Central memory CD8-positive, alpha-beta T cell (primary cell): ENCODE measurements around the gene RPL37A.

Experiments
- ATAC-seq: fragments of 150-1000 bp; cut with Tn5 transposase; replicated peaks from 2 replicates; pipeline ENCODE4 v1.10.0; 2022; ENCODE audit warnings: mild to moderate bottlenecking, moderate FRiP score, moderate number of reproducible peaks; ENCODE audit not compliant: poor library complexity, severe bottlenecking; ENCODE audit errors: extremely low read depth
- DNase-seq, 2 donors: peaks; one replicate each; pipeline ENCODE4 v3.0.0; 2021; ENCODE audit warnings: low spot score in 2 of 2
- H3K27ac Mint-ChIP-seq: one replicate; pipeline ENCODE4 v1.8.0; 2022; ENCODE audit warnings: low read depth, mild to moderate bottlenecking, moderate library complexity, mixed read lengths
- H3K27me3 Mint-ChIP-seq: one replicate; pipeline ENCODE4 v1.8.0; 2022; ENCODE audit warnings: mixed read lengths
- H3K36me3 Mint-ChIP-seq: one replicate; pipeline ENCODE4 v1.8.0; 2022; ENCODE audit warnings: mild to moderate bottlenecking, moderate library complexity, mixed read lengths; ENCODE audit not compliant: insufficient read depth
- H3K4me1 Mint-ChIP-seq: one replicate; pipeline ENCODE4 v1.8.0; 2022; ENCODE audit warnings: mixed read lengths
- H3K4me3 Mint-ChIP-seq: one replicate; pipeline ENCODE4 v1.8.0; 2022; ENCODE audit warnings: mild to moderate bottlenecking, moderate library complexity, mixed read lengths
- H3K9me3 Mint-ChIP-seq: one replicate; pipeline ENCODE4 v1.8.0; 2022; ENCODE audit warnings: mixed read lengths

Gene RPL37A

DNA sequence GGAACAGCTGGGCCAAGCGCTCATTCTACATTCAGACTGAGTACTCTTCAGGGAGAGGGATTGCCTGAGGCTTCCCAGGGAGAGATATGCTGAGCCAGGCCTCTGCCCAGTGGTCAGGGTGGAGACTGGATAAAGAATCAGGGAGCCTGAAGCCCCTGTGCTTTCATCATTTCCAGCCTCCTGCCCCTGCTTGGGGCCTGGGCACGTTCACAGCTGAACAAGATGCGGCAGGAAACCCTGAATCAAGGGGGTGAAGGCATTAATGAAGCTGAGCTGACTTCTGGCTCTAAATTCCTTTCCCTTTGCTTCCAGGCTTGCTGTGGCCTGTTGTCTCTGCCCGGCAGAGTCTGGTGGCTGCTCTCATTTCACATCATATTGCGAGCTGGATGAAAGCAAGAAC, 35.0 kb downstream of the RPL37A start:
- Mint-ChIP-seq H3K27me3 (peaks cover 15% of the 10 kb centered on the region), H3K9me3 (no peaks in the 10 kb centered on the region), H3K27ac (no peak overlapping the region), H3K4me1 (no peaks in the 10 kb centered on the region), H3K4me3 (no peak overlapping the region), H3K36me3 (no peaks in the 10 kb centered on the region)
- no peak for DNase-seq
- no peak for ATAC-seq

DNA sequence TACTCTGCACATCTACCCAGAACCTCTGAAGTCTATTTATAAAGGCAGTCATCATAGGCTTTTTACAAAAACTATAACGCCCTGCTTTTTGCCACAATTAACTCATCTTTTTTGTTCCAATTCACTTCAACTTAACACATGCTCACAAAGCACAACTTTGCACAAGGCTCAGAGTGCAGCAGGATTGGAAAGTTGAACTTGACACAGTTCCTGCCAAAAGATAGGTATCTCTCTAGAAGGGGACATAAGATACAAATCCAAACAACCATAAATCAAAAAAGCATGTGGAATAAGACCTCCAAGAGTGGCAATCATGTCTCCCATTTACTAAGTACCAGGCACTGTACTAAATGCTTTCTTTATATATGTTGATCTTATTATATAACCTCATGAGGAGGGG, 36.2 kb downstream of the RPL37A start:
- DNase-seq: no peak
- H3K9me3 Mint-ChIP-seq: no peaks in the 10 kb centered on the region
- H3K27ac Mint-ChIP-seq: no peak overlapping the region
- ATAC-seq: no peak
- peaks cover 17% of the 10 kb centered on the region for H3K27me3 Mint-ChIP-seq
- no peak overlapping the region for H3K4me3 Mint-ChIP-seq
- H3K36me3 Mint-ChIP-seq: no peaks in the 10 kb centered on the region
- H3K4me1 Mint-ChIP-seq: no peaks in the 10 kb centered on the region

DNA sequence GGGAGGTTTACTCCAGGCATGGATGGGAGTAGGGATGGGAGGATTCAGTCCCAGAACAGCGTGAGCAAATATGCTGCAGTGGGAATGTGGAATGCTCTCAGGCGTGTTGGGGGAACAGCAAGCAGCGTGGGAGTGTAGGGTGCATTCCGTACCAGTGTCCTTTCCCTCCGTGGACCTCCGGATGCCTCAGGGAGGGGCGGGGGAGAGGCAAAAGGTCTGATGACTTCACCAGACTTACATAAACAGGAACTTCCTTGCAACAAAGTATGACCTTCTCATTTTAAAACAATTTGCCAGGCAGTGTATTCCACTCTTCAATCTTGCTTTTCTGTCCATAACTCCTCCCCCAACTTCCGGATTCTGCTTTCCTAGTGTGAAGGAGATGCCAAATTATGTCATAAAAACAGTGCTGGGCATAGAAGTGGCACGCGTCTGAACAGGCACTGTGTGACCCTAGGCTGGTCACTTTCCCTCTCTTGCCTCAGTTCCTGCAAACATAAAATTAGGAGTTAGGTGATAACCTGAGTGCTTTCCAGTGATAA, 36.9 kb downstream of the RPL37A start:
- Mint-ChIP-seq H3K27me3 (peaks cover 24% of the 10 kb centered on the region), H3K9me3 (no peaks in the 10 kb centered on the region), H3K4me3 (no peak overlapping the region), H3K36me3 (no peaks in the 10 kb centered on the region), H3K4me1 (no peaks in the 10 kb centered on the region), H3K27ac (no peak overlapping the region)
- ATAC-seq (no peak), DNase-seq (no peak)

DNA sequence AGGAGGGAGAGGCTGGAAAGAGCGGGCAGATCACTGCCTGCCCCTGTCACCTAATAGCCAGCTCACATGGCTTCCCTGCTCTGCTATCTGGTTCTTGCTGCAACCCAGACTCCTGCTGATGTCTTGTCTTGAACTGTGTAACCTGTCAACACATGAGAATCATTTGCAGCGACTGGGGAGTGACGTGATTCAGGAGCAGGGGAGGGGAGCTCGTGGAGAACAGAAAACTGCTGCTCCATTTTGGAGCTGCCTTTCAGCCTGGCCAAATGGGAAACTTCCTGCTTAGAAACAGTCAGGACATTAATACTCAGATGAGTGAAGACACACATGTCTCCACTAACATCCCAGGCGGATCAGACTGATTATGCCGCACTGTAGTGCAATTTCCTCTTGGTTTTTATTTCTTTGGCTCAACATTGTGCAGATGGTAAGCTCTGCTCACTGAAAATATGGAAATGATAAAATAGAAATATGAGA, 38.1 kb downstream of the RPL37A start:
- no peaks in the 10 kb centered on the region for H3K4me1 Mint-ChIP-seq
- no peaks in the 10 kb centered on the region for H3K9me3 Mint-ChIP-seq
- DNase-seq (no peak), ATAC-seq (no peak)
- H3K36me3 Mint-ChIP-seq: no peaks in the 10 kb centered on the region
- no peak overlapping the region for H3K4me3 Mint-ChIP-seq
- H3K27me3 Mint-ChIP-seq: peaks cover 24% of the 10 kb centered on the region
- no peak overlapping the region for H3K27ac Mint-ChIP-seq

DNA sequence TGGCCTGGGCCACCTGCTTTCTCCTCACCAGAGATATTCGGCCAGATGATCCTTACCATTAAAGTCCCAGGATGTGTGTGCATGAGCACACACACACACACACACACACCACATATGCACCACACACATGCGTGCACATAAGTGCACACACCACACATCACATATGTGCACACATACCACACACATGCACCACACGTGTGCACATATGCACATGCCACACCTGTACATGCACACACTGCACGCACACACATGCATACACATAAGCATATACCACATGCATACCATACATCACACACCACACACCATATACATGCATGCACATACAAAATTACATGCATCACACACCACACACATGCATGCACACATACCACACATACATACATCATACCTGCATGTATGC, 38.7 kb downstream of the RPL37A start:
- ATAC-seq: no peak
- H3K36me3 Mint-ChIP-seq: no peaks in the 10 kb centered on the region
- H3K4me1 Mint-ChIP-seq: no peaks in the 10 kb centered on the region
- peaks cover 24% of the 10 kb centered on the region for H3K27me3 Mint-ChIP-seq
- no peaks in the 10 kb centered on the region for H3K9me3 Mint-ChIP-seq
- H3K27ac Mint-ChIP-seq: no peak overlapping the region
- DNase-seq: no peak
- no peak overlapping the region for H3K4me3 Mint-ChIP-seq

DNA sequence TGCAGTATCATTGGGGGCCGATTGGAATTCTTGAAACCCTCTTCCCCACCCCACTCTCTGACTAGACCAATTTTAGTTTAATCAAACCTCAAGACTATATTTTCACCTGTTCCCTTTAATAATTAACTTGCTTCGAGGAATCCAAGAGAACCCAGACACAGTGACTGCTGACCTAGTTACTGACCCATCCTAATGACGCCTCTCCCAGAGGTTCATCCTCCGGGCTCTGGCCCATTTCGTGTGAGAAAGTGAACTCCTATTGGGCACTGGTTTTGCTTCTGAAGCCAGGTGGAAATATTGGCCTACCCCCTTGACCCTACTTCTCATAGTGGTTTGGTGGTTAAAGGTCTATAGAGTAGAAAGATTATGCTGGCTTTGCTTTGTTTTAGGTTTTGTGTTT, 39.9 kb downstream of the RPL37A start:
- Mint-ChIP-seq H3K36me3 (no peaks in the 10 kb centered on the region), H3K27me3 (peaks cover 24% of the 10 kb centered on the region), H3K4me3 (no peak overlapping the region), H3K9me3 (no peaks in the 10 kb centered on the region), H3K4me1 (no peaks in the 10 kb centered on the region), H3K27ac (no peak overlapping the region)
- no peak for DNase-seq
- no peak for ATAC-seq

DNA sequence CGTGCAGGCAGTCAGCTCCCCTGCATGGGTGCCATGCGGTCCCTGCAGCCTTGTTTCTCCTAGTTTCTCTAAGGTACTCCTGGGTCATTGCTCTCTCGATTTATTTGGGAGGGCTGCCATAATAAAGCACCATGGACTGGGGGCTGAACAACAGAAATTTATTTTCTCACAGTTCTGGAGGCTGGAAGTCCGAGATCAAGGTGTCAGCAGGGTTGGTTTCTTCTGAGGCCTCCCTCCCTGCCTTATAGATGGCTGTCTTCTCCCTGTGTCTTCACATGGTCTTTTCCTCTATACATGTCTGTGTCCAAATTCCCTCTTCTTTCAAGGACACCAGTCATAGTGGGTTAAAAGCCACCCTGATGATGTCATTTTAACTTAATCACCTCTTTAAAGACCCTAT, 40.5 kb downstream of the RPL37A start:
- peaks cover 24% of the 10 kb centered on the region for H3K27me3 Mint-ChIP-seq
- no peak overlapping the region for H3K4me3 Mint-ChIP-seq
- ATAC-seq (no peak), DNase-seq (no peak)
- H3K9me3 Mint-ChIP-seq: no peaks in the 10 kb centered on the region
- no peaks in the 10 kb centered on the region for H3K4me1 Mint-ChIP-seq
- no peak overlapping the region for H3K27ac Mint-ChIP-seq
- no peaks in the 10 kb centered on the region for H3K36me3 Mint-ChIP-seq

DNA sequence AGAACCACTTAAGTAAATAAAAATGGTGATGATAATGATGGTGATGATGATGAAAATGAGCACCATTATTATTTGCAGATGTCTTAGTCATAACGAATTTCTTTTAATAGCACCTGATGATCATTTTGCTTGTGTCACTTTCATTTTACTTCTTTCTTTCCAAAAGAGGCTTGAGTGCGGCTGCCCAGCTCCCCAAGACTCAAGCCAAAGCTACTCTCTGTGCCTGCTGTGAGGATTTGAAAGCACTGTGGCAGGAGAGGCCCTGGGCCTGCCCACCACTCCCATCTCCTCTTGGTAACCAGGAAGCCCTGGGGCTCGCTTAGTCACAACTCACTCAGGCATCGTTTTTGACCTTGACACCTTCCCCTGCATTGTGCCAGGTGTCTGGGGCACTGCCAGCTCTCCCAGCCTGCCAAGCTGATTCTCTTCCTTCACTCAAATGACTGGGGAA, 41.2 kb downstream of the RPL37A start:
- ATAC-seq: no peak
- Mint-ChIP-seq H3K36me3 (no peaks in the 10 kb centered on the region), H3K27ac (no peak overlapping the region), H3K9me3 (no peaks in the 10 kb centered on the region), H3K27me3 (peaks cover 20% of the 10 kb centered on the region), H3K4me3 (no peak overlapping the region), H3K4me1 (no peaks in the 10 kb centered on the region)
- no peak for DNase-seq

DNA sequence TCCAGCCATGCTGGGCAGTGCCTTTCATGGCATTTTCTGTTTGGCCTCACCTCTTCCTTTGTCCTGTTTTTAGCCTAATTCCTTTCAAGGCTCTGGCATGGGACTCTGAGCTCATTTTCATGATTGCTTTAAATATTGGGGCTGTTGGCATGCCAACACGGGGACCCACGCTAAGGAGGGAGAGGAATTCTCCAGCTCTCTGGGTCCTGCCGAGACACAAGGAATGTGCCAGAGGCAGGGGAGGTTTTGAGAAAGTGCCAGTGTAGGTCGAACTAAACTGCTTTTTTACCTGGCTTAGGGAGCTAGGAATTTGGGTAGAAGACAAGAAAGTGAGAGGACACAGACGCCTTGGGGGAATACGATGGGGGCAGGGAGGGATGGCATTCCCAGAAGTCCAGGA, 42.3 kb downstream of the RPL37A start:
- Mint-ChIP-seq H3K9me3 (no peaks in the 10 kb centered on the region), H3K4me3 (no peak overlapping the region), H3K36me3 (no peaks in the 10 kb centered on the region), H3K27me3 (peaks cover 9% of the 10 kb centered on the region), H3K4me1 (no peaks in the 10 kb centered on the region), H3K27ac (no peak overlapping the region)
- DNase-seq (no peak), ATAC-seq (no peak)

DNA sequence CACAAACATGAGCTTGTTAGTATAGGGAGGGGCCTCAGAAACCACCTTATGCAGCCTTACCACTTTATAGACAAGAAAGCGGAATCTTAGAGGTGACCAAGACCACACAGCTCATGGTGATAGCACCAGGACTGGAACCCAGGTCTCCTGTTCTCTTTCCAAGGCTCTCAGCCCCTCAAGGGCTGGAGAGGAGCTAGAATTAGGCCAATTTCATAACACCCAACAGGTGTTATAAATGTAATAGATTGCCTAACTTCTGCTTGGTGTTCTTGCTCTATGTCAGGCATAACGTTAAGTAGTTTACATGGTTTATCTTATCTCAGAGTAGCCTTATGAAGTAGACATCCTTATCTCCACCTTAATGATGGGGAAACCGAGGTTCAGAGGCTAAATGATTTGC, 42.9 kb downstream of the RPL37A start:
- ATAC-seq (no peak), DNase-seq (no peak)
- H3K27me3 Mint-ChIP-seq: peaks cover 9% of the 10 kb centered on the region
- no peaks in the 10 kb centered on the region for H3K36me3 Mint-ChIP-seq
- H3K4me3 Mint-ChIP-seq: no peak overlapping the region
- H3K4me1 Mint-ChIP-seq: no peaks in the 10 kb centered on the region
- no peak overlapping the region for H3K27ac Mint-ChIP-seq
- H3K9me3 Mint-ChIP-seq: no peaks in the 10 kb centered on the region

DNA sequence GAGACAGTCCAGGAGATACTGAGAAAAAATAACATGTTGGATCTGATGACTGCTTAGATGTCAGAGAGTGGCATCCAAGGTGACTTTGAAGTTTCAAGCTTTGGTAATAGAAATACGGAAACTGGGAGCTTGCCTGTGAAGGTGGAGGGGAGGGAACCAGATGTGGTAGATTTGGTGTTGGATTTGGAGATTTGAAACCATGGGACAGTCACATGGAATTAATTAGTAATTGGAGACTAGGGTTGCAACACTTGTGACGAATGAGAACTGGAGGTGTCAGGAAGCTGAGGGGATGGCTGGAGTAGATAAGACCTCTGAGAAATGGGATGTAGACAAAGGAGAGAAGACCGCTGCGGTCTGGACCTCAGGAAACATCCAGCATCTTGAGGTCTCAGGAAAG, 46.7 kb downstream of the RPL37A start:
- Mint-ChIP-seq H3K9me3 (no peaks in the 10 kb centered on the region), H3K27ac (no peak overlapping the region)

DNA sequence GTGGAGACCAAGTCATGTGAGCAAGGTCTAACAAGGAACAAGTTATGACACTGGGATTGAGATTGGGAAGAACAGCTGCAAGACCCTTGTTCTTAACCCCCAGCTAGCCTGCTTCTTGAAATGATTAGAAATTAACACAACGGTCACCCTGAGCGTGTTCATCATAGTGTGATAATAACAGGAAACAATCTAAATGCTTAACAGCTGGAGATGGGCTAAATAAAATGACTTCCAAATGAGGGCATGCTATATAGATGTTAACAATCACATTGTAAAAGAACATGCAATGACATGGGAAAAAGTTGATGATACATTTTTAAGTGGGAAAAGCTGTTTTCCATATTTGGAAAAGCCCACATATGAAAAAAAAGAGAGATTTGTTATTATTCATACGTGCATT, 47.6 kb downstream of the RPL37A start:
- no peak overlapping the region for H3K4me3 Mint-ChIP-seq
- no peaks in the 10 kb centered on the region for H3K36me3 Mint-ChIP-seq
- no peaks in the 10 kb centered on the region for H3K9me3 Mint-ChIP-seq
- peaks cover 7% of the 10 kb centered on the region for H3K27me3 Mint-ChIP-seq
- no peak overlapping the region for H3K27ac Mint-ChIP-seq
- DNase-seq (no peak), ATAC-seq (no peak)
- no peaks in the 10 kb centered on the region for H3K4me1 Mint-ChIP-seq

More for the DNA sequence above, 46.7 kb downstream of the RPL37A start:
- H3K36me3 Mint-ChIP-seq: no peaks in the 10 kb centered on the region
- no peak overlapping the region for H3K4me3 Mint-ChIP-seq
- H3K4me1 Mint-ChIP-seq: no peaks in the 10 kb centered on the region
- DNase-seq (no peak), ATAC-seq (no peak)
- peaks cover 8% of the 10 kb centered on the region for H3K27me3 Mint-ChIP-seq

DNA sequence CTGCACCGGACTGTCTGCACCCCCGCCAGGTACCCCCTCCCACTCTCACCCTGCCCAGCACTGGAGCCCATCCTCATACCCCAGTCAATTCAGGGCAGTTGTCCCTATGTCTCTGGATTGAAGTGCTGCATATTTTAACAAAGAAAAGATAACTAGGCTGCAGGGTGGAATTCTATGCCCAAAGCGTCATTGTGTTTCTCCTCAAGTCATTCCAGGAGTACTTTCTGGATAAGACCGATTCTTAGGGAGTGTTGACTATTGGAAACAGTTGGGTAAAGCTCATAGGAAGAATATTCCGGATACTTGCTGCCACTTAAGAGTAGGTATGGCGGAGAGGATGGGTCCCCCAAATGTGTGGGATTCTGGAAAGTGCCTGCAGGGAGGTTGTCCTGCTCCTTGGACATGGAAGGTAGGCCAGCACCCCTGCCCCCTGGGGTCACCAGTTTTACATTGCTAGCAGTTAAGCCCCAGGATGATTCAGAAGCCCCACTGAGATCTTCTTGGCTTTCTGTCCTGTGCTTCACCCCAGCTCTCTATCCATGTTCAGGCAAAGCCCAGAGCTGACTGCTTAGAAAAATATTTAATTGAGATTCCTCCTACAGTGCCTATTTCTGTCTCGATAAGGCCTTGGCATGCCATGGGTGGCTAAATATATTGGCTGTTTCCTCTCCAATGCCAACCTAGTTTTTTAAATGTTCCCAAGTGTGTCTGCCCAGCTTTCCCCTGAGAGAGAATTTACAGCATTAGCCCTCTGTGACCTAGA, 48.2 kb downstream of the RPL37A start:
- Mint-ChIP-seq H3K4me1 (no peaks in the 10 kb centered on the region), H3K27me3 (peaks cover 7% of the 10 kb centered on the region), H3K9me3 (no peaks in the 10 kb centered on the region), H3K36me3 (no peaks in the 10 kb centered on the region), H3K4me3 (no peak overlapping the region), H3K27ac (no peak overlapping the region)
- DNase-seq (no peak), ATAC-seq (no peak)
